Measurements from ENCODE around the gene PHYHD1. TPM values are rescaled to one million over a fixed set of nuclear protein-coding genes. Genes with fewer than 3 reads are reported as not detected.

PHYHD1 gene
- total and polyA plus RNA-seq, 2 donors (not counting 3 experiments of a cell fraction or from before 2014, with no cell fraction given) = 1.1 to 1.8 TPM

DNA sequence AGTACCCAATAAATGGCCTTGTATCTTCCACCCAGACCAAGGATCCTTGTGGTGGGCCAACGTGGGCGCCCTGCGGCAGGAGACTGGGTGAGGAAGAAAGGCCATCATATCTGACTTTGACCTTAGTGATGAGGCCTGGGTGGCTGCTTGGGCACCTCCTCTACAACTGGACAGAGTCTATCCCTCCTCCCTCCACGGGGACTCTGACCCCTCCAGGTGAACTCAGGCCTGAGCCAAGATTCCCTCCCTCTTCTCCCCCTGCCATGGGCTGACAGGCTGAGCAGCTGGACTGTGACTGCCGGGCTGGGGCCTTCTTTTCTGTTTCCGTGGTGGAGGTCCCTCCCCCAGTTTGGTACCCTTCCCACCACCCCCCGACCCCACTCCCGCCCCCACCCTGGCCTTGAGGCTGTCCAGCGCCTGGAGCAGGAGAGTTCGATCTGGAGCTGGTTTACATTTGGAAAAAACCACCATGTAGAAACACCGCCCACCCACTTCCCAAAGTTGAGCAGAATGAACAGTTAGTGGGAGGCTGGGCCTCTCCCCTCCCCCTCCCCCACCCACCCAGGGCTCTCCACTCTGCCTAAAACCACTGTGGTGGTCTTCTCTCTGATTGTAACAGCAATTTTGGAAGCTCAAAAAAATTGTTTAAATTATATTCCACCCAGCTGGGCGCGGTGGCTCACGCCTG is 1.2 kb upstream of the PHYHD1 start:
- POLR2A ChIA-PET = no interaction called here

More for the DNA sequence above, 1.2 kb upstream of the PHYHD1 start:
- intact Hi-C loops (cut with micrococcal nuclease) (no loop called here), dilution Hi-C loops (cut with MboI; ENCODE audit: extremely low pct_ligation_motif_present, low sequenced_read_pairs) (no loop called here)
- H3K4me3 ChIP-seq (replicated peaks in 1 of 3; ENCODE audit: insufficient read depth in 1 of 3, low read depth in 1 of 3, low read length in 3 of 3) = no peak overlapping the region
- H3K27me3 ChIP-seq (ENCODE audit: control insufficient read depth in 2 of 2, insufficient read depth in 2 of 2, low read length in 2 of 2) = no peaks in the 10 kb centered on the region
- H3K36me3 ChIP-seq (ENCODE audit: control insufficient read depth in 2 of 2, extremely low read depth in 1 of 2, insufficient read depth in 2 of 2, low read length in 2 of 2) = peaks cover 15 to 23% of the 10 kb centered on the region in 2 experiments
- H4K20me1 ChIP-seq (replicated peaks; ENCODE audit: control insufficient read depth, extremely low read depth, insufficient read depth, low read length) = no peaks in the 10 kb centered on the region
- no peaks in the 10 kb centered on the region for H3K9me3 ChIP-seq (replicated peaks; ENCODE audit: control insufficient read depth, insufficient read depth, low read length)
- H3K9ac ChIP-seq (replicated peaks; ENCODE audit: extremely low read depth, insufficient read depth, low read length) = no peak overlapping the region
- H3K79me2 ChIP-seq (ENCODE audit: control insufficient read depth, insufficient read depth, low read length) = peaks cover 15% of the 10 kb centered on the region
- BruUV-seq (replicated peaks) = no TSS peak
- CTCF ChIA-PET = interaction anchor here (0.9 to 2.8 kb wide), 3 partner anchors 9 to 43 kb away, joined by 3 to 8 read pairs (median 7); no protein-coding TSS in a partner anchor
- H3K9me1 ChIP-seq (replicated peaks; ENCODE audit: control insufficient read depth, extremely low read depth, insufficient read depth, low read length) = no peaks in the 10 kb centered on the region
- no peak overlapping the region for H2AFZ ChIP-seq (ENCODE audit: low read depth, low read length)
- no peak for TF ChIP-seq POLR2A (IDR thresholded peaks at IDR 0.05; ENCODE audit: low read depth, low read length)
- TF ChIP-seq POLR2AphosphoS5 (IDR thresholded peaks at IDR 0.05; ENCODE audit: insufficient read depth, low read depth, low read length) = no peak
- no peak for TF ChIP-seq MYC (IDR thresholded peaks at IDR 0.05; ENCODE audit: low read depth, low read length)
- no peak for TF ChIP-seq JUN (IDR thresholded peaks at IDR 0.05; ENCODE audit: borderline replicate concordance, insufficient read depth, insufficient read length, low read depth)
- no peak for TF ChIP-seq GATA2 (IDR thresholded peaks at IDR 0.05; ENCODE audit: insufficient read depth, insufficient read length, low read depth, low read length)
- TF ChIP-seq EZH2 (IDR thresholded peaks at IDR 0.05; ENCODE audit: borderline replicate concordance, low read depth, low read length, severe bottlenecking) = no peak
- no peak for TF ChIP-seq FOS (IDR thresholded peaks at IDR 0.05; ENCODE audit: borderline replicate concordance, insufficient read depth, low read length)
- TF ChIP-seq, protein P1, sequence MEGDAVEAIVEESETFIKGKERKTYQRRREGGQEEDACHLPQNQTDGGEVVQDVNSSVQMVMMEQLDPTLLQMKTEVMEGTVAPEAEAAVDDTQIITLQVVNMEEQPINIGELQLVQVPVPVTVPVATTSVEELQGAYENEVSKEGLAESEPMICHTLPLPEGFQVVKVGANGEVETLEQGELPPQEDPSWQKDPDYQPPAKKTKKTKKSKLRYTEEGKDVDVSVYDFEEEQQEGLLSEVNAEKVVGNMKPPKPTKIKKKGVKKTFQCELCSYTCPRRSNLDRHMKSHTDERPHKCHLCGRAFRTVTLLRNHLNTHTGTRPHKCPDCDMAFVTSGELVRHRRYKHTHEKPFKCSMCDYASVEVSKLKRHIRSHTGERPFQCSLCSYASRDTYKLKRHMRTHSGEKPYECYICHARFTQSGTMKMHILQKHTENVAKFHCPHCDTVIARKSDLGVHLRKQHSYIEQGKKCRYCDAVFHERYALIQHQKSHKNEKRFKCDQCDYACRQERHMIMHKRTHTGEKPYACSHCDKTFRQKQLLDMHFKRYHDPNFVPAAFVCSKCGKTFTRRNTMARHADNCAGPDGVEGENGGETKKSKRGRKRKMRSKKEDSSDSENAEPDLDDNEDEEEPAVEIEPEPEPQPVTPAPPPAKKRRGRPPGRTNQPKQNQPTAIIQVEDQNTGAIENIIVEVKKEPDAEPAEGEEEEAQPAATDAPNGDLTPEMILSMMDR (IDR thresholded peaks at IDR 0.05; ENCODE audit: extremely low read depth in 1 of 2, insufficient read depth in 1 of 2, low read depth in 1 of 2, low read length in 2 of 2) = no peak
- TF ChIP-seq, protein P2, sequence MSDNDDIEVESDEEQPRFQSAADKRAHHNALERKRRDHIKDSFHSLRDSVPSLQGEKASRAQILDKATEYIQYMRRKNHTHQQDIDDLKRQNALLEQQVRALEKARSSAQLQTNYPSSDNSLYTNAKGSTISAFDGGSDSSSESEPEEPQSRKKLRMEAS (IDR thresholded peaks at IDR 0.05; ENCODE audit: insufficient read depth, insufficient read length) = no peak
- peaks cover 45% of the 10 kb centered on the region for H3K4me1 ChIP-seq (ENCODE audit: control insufficient read depth, extremely low read depth, insufficient read depth, low read length)
- FAIRE-seq = no peak
- no peak for DNase-seq (ENCODE audit: low read depth, low spot score)
- no peak overlapping the region for H3K27ac ChIP-seq (ENCODE audit: insufficient read depth, low read depth, low read length)
- no peak overlapping the region for H3K4me2 ChIP-seq (ENCODE audit: insufficient read depth, low read length)
